ENCODE results near the gene FOXP1. TPM values are rescaled to one million over a fixed set of nuclear protein-coding genes. Genes with fewer than 3 reads are reported as not detected.

The FOXP1 gene
- total and polyA plus RNA-seq, 2 donors (not counting 1 experiment from before 2014, with no cell fraction given) = 91.1 to 508 TPM

GRCh38 chr3:71097557-71097956, 486.0 kb downstream of the FOXP1 start:
- H3K4me2 ChIP-seq (replicated peaks; ENCODE audit: low read depth, low read length, poor library complexity, severe bottlenecking) = no peak overlapping the region
- POLR2A ChIA-PET = no interaction called here
- H3K4me3 ChIP-seq (ENCODE audit: control extremely low read depth in 1 of 5, extremely low read depth in 1 of 5, insufficient read depth in 1 of 5, low read depth in 2 of 5, low read length in 4 of 5) = no peak overlapping the region
- no peaks in the 10 kb centered on the region for H3K27me3 Mint-ChIP-seq
- H3K27ac Mint-ChIP-seq = peak overlapping the region; percentile 28
- 100% methylated on average over 3 of the region's 5 CpGs for WGBS (ENCODE audit: insufficient coverage)
- no peak for ATAC-seq (ENCODE audit: low read depth)
- CTCF ChIA-PET = interaction anchor here (0.8 to 1.9 kb wide), 3 partner anchors 10 to 34 kb away, joined by 3 to 5 read pairs (median 4); no protein-coding TSS in a partner anchor
- intact Hi-C loops (cut with micrococcal nuclease) = no loop called here
- no peak for TF ChIP-seq CTCF (IDR thresholded peaks at IDR 0.05)
- no peak for TF ChIP-seq EZH2 (IDR thresholded peaks at IDR 0.05; ENCODE audit: borderline replicate concordance, insufficient read depth, low read depth, low read length, poor library complexity, severe bottlenecking)
- peaks cover 15% of the 10 kb centered on the region for H4K20me1 ChIP-seq (ENCODE audit: control insufficient read depth, insufficient read depth, low read length, poor library complexity, severe bottlenecking)
- no peak overlapping the region for H3K4me3 Mint-ChIP-seq
- H3K27me3 ChIP-seq (replicated peaks in 1 of 4; ENCODE audit: control extremely low read depth in 1 of 4, control insufficient read depth in 3 of 4, insufficient read depth in 4 of 4, low read length in 3 of 4) = no peaks in the 10 kb centered on the region
- no peak overlapping the region for H2AFZ ChIP-seq (ENCODE audit: insufficient read depth, low read depth, low read length, poor library complexity, severe bottlenecking)
- H3K4me1 Mint-ChIP-seq = peaks cover 77% of the 10 kb centered on the region
- H3K79me2 ChIP-seq (ENCODE audit: control insufficient read depth, insufficient read depth, low read length) = peaks cover 96% of the 10 kb centered on the region
- peak overlapping the region in 1 of 2 donors; percentile 31 for H3K27ac ChIP-seq (ENCODE audit: low read length in 2 of 2)
- peaks cover 30 to 35% of the 10 kb centered on the region in 2 donors for H3K4me1 ChIP-seq (ENCODE audit: control insufficient read depth in 2 of 2, insufficient read depth in 2 of 2, low read length in 2 of 2)
- no peak overlapping the region for H3K9ac ChIP-seq (ENCODE audit: low read length)
- no peaks in the 10 kb centered on the region for H3K9me3 Mint-ChIP-seq (ENCODE audit: insufficient read depth)
- H3K9me3 ChIP-seq (ENCODE audit: control extremely low read depth in 1 of 3, control insufficient read depth in 2 of 3, insufficient read depth in 1 of 3, low read length in 2 of 3) = no peaks in the 10 kb centered on the region
- H3K36me3 ChIP-seq (replicated peaks in 1 of 2; ENCODE audit: control extremely low read depth in 1 of 2, control insufficient read depth in 1 of 2, extremely low read depth in 1 of 2, insufficient read depth in 2 of 2, low read length in 1 of 2) = peaks cover 4 to 43% of the 10 kb centered on the region in 2 experiments
- DNase-seq = no peak

DNA sequence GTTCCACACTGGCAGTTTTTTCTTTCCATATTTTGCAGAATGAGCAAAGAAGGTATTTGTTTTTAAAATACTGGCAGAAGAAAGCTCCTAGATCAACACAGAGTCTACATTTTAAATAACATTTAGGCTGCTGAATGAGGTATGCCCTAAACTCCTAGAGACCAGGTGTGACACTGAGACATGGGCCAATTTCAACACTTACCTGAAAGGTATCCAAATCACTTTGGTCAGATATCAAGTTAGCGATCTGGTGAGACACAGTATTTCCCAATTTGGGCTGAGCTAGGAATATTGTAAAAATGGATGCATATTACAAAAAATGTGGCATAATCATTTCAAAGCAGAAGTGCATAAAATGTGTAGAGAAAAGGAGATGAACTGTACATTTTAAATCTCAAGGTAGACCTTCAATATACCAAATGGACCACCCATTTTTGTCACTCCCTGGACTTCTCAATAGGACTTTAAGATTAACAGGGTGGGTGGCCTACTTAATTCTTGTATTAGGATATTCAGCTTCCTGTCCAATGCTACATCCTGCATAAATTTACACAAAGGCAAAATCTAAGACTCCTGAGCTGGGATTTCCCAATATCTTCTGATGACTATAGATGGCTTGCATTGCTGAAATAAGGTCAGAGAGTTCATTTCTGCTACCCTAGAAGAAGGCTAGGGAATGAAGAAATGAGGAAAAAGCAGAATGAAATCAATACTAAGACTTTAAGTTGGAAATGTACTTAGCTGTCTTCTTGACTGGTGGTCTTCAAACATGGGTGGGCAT, 487.8 kb downstream of the FOXP1 start:
- Mint-ChIP-seq H3K4me1 (peaks cover 72% of the 10 kb centered on the region), H3K9me3 (ENCODE audit: insufficient read depth) (no peaks in the 10 kb centered on the region), H3K27me3 (no peaks in the 10 kb centered on the region), H3K4me3 (no peak overlapping the region), H3K27ac (peak overlapping the region; percentile 43)
- Histone ChIP-seq H3K4me1 (ENCODE audit: control insufficient read depth in 2 of 2, insufficient read depth in 2 of 2, low read length in 2 of 2) (peaks cover 33 to 41% of the 10 kb centered on the region in 2 donors), H4K20me1 (ENCODE audit: control insufficient read depth, insufficient read depth, low read length, poor library complexity, severe bottlenecking) (peaks cover 3% of the 10 kb centered on the region), H3K4me2 (replicated peaks; ENCODE audit: low read depth, low read length, poor library complexity, severe bottlenecking) (no peak overlapping the region), H3K79me2 (ENCODE audit: control insufficient read depth, insufficient read depth, low read length) (peaks cover 84% of the 10 kb centered on the region), H3K27ac (ENCODE audit: low read length in 2 of 2) (peak overlapping the region in 1 of 2 donors; percentile 73), H3K4me3 (ENCODE audit: control extremely low read depth in 1 of 5, extremely low read depth in 1 of 5, insufficient read depth in 1 of 5, low read depth in 2 of 5, low read length in 4 of 5) (no peak overlapping the region), H3K27me3 (replicated peaks in 1 of 4; ENCODE audit: control extremely low read depth in 1 of 4, control insufficient read depth in 3 of 4, insufficient read depth in 4 of 4, low read length in 3 of 4) (no peaks in the 10 kb centered on the region), H2AFZ (ENCODE audit: insufficient read depth, low read depth, low read length, poor library complexity, severe bottlenecking) (no peak overlapping the region), H3K36me3 (replicated peaks in 1 of 2; ENCODE audit: control extremely low read depth in 1 of 2, control insufficient read depth in 1 of 2, extremely low read depth in 1 of 2, insufficient read depth in 2 of 2, low read length in 1 of 2) (peaks cover 4 to 41% of the 10 kb centered on the region in 2 experiments), H3K9me3 (ENCODE audit: control extremely low read depth in 1 of 3, control insufficient read depth in 2 of 3, insufficient read depth in 1 of 3, low read length in 2 of 3) (no peaks in the 10 kb centered on the region), H3K9ac (ENCODE audit: low read length) (no peak overlapping the region)
- CTCF ChIA-PET = interaction anchor here (1.5 kb wide), 1 partner anchor 90 kb away, joined by 4 read pairs; no protein-coding TSS in a partner anchor
- TF ChIP-seq EZH2 (IDR thresholded peaks at IDR 0.05; ENCODE audit: borderline replicate concordance, insufficient read depth, low read depth, low read length, poor library complexity, severe bottlenecking) (no peak), CTCF (IDR thresholded peaks at IDR 0.05) (no peak)
- intact Hi-C loops (cut with micrococcal nuclease) = no loop called here
- no CpG with 5 or more reads among the region's 1 CpG for WGBS (ENCODE audit: insufficient coverage)
- no peak for DNase-seq
- POLR2A ChIA-PET = no interaction called here
- ATAC-seq (ENCODE audit: low read depth) = no peak

Data from B cell (primary cell).